ENCODE results near the gene MED19. TPM values are rescaled to one million over a fixed set of nuclear protein-coding genes. Genes with fewer than 3 reads are reported as not detected.
A peak's percentile ranks its signal among the peaks of the same experiment; 100 is the strongest.

The MED19 gene
- total RNA-seq, 4 donors from 2014 or later, result 5.8 to 26.1 (median 11.8) TPM

DNA sequence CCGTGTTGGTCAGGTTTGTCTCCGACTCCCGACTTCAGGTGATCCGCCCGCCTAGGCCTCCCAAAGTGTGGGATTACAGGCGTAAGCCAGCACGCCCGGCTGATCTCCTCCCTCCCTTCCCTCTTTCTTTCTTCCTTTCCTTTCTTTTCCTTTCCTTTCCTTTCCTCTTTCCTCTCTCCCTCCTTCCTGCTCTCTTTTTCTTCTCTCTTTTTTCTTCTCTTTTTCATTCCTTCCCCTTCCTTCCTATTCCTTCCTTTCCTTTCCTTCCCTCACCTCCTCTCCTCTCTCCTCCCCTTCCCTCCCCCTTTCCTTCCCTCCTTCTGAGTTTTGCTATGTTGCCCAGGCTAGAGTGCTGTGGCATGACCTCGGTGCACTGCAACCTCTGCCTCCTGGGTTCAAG is 48.0 kb downstream of the MED19 start:
- intact Hi-C loops (cut with DNase I), result loop anchor here (10.0 kb wide), 2 partner anchors 339 to 921 kb away; partner anchors contain the start of gene TNKS1BP1
- Histone ChIP-seq H3K9me3 (no peaks in the 10 kb centered on the region), H3K27me3 (no peaks in the 10 kb centered on the region), H3K4me3 (no peak overlapping the region), H3K4me1 (peaks cover 6 to 25% (median 14%) of the 10 kb centered on the region in 4 donors), H3K36me3 (peaks cover 25 to 41% (median 36%) of the 10 kb centered on the region in 4 donors), H3K27ac (replicated peaks in 1 of 4) (no peak overlapping the region)
- WGBS, result 85% methylated on average over 9 of the region's 9 CpGs
- no peak for DNase-seq (ENCODE audit: extremely low spot score)
- TF ChIP-seq POLR2AphosphoS5 (IDR thresholded peaks at IDR 0.05), result no peak
- no peak for TF ChIP-seq EP300 (IDR thresholded peaks at IDR 0.05)
- TF ChIP-seq POLR2A (IDR thresholded peaks at IDR 0.05; ENCODE audit: low read depth), result no peak
- TF ChIP-seq, protein P1, sequence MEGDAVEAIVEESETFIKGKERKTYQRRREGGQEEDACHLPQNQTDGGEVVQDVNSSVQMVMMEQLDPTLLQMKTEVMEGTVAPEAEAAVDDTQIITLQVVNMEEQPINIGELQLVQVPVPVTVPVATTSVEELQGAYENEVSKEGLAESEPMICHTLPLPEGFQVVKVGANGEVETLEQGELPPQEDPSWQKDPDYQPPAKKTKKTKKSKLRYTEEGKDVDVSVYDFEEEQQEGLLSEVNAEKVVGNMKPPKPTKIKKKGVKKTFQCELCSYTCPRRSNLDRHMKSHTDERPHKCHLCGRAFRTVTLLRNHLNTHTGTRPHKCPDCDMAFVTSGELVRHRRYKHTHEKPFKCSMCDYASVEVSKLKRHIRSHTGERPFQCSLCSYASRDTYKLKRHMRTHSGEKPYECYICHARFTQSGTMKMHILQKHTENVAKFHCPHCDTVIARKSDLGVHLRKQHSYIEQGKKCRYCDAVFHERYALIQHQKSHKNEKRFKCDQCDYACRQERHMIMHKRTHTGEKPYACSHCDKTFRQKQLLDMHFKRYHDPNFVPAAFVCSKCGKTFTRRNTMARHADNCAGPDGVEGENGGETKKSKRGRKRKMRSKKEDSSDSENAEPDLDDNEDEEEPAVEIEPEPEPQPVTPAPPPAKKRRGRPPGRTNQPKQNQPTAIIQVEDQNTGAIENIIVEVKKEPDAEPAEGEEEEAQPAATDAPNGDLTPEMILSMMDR (IDR thresholded peaks at IDR 0.05), result no peak

- TF ChIP-seq POLR2AphosphoS5 (IDR thresholded peaks at IDR 0.05), result no peak
- intact Hi-C loops (cut with DNase I), result loop anchor here (10.0 kb wide), 2 partner anchors 338 to 922 kb away; partner anchors contain the start of gene TNKS1BP1
- Histone ChIP-seq H3K4me3 (no peak overlapping the region), H3K36me3 (peaks cover 25 to 44% (median 36%) of the 10 kb centered on the region in 4 donors), H3K4me1 (peaks cover 15 to 31% (median 21%) of the 10 kb centered on the region in 4 donors), H3K9me3 (no peaks in the 10 kb centered on the region), H3K27ac (replicated peaks in 1 of 4) (no peak overlapping the region), H3K27me3 (no peaks in the 10 kb centered on the region)
- 71% methylated on average over 4 of the region's 4 CpGs for WGBS
- no peak for DNase-seq (ENCODE audit: extremely low spot score)
These were observed 49.1 kb downstream of the MED19 start for GRCh38 chr11:57662893-57663292.

DNA sequence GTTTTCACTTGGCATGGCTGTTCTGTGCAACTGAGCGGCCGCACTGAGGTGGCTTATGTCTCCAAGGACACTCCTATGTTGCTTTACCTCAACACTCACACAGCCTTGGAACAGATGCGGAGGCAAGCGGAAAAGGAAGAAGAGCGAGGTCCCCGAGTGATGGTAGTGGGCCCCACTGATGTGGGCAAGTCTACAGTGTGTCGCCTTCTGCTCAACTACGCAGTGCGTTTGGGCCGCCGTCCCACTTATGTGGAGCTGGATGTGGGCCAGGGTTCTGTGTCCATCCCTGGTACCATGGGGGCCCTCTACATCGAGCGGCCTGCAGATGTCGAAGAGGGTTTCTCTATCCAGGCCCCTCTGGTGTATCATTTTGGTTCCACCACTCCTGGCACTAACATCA is 52.3 kb downstream of the MED19 start:
- Histone ChIP-seq H3K27ac (replicated peaks in 1 of 4) (no peak overlapping the region), H3K27me3 (no peaks in the 10 kb centered on the region), H3K4me3 (no peak overlapping the region), H3K4me1 (peaks cover 15 to 28% (median 19%) of the 10 kb centered on the region in 4 donors), H3K36me3 (peaks cover 25 to 44% (median 36%) of the 10 kb centered on the region in 4 donors), H3K9me3 (no peaks in the 10 kb centered on the region)
- DNase-seq (ENCODE audit: extremely low spot score), result no peak
- WGBS, result 93% methylated on average over 14 of the region's 14 CpGs
- TF ChIP-seq EP300 (IDR thresholded peaks at IDR 0.05) (no peak), POLR2A (IDR thresholded peaks at IDR 0.05; ENCODE audit: low read depth) (no peak), POLR2AphosphoS5 (IDR thresholded peaks at IDR 0.05) (no peak)
- TF ChIP-seq, protein P1 (IDR thresholded peaks at IDR 0.05), result no peak
- intact Hi-C loops (cut with DNase I), result loop anchor here (10.0 kb wide), 2 partner anchors 335 to 925 kb away; partner anchors contain the start of gene TNKS1BP1

GRCh38 chr11:57658023-57658361 is 54.0 kb downstream of the MED19 start:
- 0% methylated on average over 8 of the region's 8 CpGs for WGBS

More at GRCh38 chr11:57658023-57658361, 54.0 kb downstream of the MED19 start:
- Histone ChIP-seq H3K4me1 (peaks cover 15 to 28% (median 19%) of the 10 kb centered on the region in 4 donors), H3K9me3 (no peaks in the 10 kb centered on the region), H3K27me3 (peaks cover 0 to 5% (median 0%) of the 10 kb centered on the region in 4 donors), H3K36me3 (peaks cover 25 to 43% (median 35%) of the 10 kb centered on the region in 4 donors), H3K4me3 (peak overlapping the region; percentile 54 to 68 (median 64)), H3K27ac (replicated peaks in 1 of 4) (peak overlapping the region; percentile 86 to 91 (median 88))
- intact Hi-C loops (cut with DNase I), result no loop called here
- no peak for DNase-seq (ENCODE audit: extremely low spot score)
- TF ChIP-seq POLR2AphosphoS5 (IDR thresholded peaks at IDR 0.05), result no peak
- no peak for TF ChIP-seq POLR2A (IDR thresholded peaks at IDR 0.05; ENCODE audit: low read depth)
- TF ChIP-seq, protein P1 (IDR thresholded peaks at IDR 0.05), result no peak
- no peak for TF ChIP-seq EP300 (IDR thresholded peaks at IDR 0.05)

Data from esophagus muscularis mucosa (tissue), 4 donors.